ENCODE measurements around the gene PLCB1.

The PLCB1 gene

DNA sequence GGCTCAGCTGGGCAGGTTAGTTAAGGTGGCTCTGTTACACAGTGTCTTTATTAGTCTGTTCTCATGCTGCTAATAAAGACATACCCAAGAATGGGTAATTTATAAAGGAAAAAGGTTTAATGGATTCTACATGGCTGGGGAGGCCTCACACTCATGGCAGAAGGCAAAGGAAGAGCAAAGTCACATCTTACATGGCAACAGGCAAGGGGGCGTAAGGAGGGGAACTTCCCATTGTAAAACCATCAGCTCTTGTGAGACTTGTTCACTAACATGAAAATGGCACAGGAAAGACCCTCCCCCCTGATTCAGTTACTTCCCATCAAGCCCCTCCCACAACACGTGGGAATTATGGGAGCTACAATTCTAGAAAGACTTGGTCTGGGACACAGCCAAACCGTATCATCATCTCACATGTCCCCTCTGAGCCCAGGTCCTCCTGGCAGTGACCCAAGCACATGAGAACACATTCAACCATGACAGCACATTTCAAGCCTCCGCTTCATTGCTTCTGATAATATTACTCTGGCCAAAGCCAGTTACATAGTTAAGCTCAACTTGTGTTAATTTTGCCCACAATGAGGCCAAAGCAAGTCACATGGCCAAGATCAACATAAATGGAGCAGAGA lies 383.9 kb downstream of the PLCB1 start:
- no peak for DNase-seq

DNA sequence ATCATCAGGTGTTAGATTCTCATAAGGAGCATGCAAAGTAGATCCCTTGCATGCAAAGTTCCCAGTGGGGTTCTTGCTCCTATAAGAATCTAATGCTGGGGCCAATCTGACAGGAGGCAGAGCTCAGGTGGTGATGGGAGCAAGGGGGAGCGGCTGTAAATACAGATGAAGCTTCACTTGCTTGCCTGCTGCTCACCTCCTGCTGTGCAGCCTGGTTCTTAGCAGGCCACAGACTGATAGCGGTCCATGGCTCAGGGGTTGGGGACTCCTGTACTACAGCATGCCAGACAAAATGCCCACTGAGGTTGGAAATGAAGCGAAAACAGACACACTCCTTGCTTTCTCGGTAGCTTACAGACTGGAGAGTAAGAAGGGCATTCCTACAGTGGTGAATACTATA lies 386.8 kb downstream of the PLCB1 start:
- DNase-seq, result no peak

DNA sequence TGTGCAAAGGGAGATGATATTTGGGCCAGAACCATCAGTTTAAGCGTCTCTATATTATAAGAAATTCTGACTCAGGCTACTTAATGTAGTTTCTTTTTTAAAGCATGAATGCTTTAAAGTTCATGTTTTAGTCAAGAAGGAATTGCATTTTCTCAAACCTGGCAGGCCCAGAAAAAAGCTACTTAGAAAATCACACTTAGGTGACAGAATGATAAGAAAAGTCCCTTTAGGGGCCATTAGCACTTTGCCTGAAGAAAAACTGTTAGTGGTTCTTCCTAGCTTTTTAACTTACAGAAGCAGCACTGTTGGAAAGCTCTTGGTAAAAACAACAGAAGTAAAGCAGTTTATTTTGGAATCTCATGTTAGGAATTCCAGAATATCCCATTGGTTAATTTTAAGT lies 387.8 kb downstream of the PLCB1 start:
- DNase-seq, result no peak

GRCh38 chr20:8522168-8522567 lies 390.1 kb downstream of the PLCB1 start:
- DNase-seq, result no peak

- no peak for DNase-seq
These were observed 391.6 kb downstream of the PLCB1 start for GRCh38 chr20:8523684-8524083.

DNA sequence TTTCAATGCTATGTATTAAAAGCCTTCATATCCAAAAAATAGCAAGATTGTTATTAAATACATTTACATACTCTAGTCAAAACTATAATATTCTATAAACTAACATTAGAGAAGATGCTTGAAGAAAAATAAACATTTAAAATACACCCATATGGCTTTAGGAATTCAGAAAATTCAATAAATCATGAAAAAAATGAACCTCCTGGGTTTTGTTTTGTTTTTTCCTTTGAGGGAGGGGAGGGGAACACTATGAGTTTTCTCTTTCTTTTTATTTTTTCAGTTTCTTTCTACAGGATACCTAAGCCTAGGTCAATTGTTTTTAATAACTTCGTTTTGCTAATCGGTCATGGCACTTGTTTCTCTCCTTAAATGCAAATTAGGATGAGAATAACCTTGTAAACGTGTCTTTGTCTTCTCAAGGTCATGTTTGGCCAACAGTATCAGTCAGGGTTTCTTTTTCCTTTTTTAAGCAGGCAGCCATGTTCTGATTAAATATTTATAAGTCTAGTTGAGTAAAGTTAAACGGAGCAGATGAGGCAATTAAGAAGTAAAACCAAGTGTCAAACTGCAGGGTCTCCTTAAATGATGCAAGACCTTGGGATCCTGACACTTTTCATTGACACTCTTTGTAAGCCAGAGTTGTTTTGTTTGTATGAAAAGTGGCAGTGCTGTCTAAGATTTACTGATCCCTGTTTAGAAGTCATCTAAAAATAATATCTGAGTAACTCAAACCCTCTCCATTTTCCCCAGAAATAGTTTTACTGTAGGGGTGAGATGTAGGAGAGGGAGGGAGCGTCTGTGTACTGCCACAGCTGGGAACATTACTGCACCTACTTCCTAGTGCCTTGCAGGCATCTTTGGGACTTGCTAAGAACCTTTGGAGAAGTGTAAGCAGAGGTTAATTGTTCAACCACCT lies 392.3 kb downstream of the PLCB1 start:
- no peak for DNase-seq

GRCh38 chr20:8525017-8525343 lies 392.9 kb downstream of the PLCB1 start:
- no peak for DNase-seq

DNA sequence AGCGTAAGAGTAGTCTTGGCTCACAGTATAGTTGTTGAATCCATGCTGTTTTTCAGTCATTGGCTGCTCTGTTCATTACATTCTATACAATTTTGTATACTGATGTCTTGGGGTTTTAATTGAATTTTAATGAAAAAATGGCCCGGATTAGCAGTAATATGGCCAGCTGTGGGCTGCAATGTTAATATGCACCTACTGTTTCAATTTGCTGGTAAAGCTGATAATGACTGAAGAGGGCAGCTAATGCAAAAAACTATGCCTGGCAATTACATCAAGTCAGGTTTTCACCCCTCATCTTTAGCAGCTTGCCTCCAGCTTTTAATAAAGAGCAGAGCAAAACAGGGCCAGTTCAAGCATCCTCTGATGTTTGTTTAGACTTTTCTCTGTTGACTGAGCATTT lies 394.5 kb downstream of the PLCB1 start:
- no peak for DNase-seq

DNA sequence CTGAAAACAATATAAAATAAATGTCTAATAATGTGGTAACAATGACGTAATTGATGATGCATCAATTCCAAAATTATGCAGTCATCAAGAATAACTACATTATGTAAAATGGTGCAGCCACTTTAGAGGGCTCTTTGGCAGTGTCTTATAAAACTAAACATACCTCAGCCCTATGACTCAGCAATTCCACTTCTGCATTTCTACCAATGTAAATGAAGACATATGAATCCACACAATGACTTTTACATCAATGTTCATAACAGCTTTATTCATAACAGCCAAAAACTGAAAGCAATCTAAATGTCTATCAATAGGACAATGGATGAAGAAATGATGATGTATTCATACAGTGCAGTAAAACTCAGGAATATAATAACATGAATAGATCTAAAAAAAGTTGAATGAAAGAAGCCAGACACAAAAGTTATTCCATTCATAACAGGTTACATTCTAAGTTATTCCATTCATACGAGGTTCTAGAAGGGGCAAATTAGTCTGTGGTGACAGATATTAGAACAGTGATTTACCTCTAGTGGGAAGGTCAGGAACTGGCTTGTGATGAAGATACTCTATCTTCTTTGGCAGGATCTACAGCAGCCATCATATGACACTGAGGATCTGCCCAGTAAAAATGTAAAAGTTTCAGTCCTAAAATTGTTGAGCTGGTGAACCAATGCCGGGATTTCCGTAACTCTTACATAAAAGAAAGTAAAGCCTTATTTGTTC lies 396.1 kb downstream of the PLCB1 start:
- no peak for DNase-seq

- DNase-seq, result no peak
These were observed 398.0 kb downstream of the PLCB1 start for GRCh38 chr20:8530022-8530421.

DNA sequence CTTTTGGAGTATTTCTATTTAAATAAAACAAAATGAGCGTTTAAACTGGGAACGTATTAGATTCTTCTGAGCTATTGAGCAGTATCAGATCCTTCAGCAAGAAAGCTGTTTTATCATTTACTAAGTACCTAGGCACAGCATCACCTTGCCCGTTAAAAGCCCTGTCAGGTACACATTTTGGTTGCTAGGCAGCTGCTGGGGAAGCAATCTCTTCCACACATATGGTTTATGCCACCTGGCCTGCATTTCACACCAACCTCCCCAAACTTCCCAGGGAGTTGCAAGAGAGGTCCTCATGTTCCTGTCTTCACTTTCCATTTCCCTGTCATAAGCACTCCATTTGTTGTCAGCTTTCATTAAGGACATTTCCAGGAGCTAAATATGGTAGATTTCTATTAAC lies 400.1 kb downstream of the PLCB1 start:
- no peak for DNase-seq

DNA sequence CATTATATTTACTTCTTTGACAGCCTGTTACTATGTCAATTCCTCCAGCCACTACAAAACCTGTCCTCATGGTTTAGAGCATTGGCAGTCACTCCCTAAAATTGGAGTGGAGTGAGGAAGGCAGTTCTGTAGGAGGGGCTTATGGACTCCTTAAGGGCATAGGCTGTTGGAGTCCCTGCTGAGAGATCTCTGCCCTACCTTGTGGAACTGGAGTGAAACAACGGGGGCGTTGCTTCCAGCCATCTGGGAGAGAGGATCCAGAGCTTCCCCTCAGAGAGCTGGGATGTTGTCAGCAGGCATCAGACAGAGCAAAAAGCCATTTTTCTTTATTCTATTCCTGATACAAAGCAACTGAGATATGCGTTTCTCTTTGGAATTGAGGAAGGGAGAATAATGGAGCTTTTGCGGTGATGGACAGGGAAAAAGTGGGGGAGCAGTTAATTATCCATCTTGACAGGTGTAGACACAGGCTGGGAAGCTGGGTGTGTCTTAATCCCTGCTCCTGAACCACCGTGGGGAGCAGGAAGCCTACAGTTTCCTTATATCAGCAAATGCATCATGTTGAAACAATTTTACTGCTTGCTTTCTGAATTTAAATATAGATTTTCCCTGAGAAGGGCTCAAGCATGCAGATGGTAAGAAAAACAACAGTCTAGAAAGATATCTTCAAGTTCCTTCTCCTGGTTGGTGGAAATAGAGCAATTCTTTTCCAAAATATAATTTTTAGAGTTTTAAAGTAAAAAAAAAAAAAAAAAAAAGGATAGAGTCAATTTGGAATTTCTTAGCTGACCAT lies 402.5 kb downstream of the PLCB1 start:
- DNase-seq, result no peak

- DNase-seq, result no peak
These were observed 403.6 kb downstream of the PLCB1 start for GRCh38 chr20:8535403-8536261.

- no peak for DNase-seq
These were observed 404.2 kb downstream of the PLCB1 start for GRCh38 chr20:8536262-8536618.

DNA sequence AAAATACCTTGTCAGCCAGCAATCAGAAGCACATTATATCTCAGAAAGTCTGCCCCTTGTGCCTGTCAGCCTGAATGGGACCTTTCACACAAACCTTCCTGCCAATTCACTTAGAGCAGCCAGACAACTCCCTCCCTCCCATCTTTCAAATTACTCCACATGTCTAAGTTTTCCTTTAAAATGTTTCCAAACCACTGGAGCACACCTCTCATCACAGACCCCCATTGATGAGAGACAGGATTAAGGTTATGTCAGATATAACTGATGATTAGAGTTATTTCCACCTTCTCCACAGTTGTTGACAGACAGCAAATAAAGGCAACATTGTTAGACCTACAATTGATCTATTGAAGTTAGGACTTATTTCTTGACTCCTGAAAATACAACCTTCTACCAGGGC lies 408.4 kb downstream of the PLCB1 start:
- DNase-seq, result no peak

DNA sequence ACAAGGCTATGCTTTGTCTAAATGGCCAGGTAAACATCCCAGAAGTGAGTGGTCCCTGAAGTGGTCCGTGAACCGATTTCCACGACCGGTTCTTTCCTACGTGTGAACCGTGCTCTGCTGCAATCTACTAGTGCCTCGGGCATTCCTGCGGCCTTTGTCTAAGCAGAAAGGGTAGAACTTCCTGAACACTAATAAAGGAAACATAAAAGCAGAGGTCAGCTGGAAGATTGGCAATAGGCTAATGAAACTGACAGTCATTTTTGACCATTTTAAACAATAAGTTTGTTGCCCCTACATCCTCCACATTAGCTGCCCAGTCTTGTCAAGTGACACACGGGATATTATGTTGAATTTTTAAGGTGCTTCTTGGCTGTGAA lies 410.0 kb downstream of the PLCB1 start:
- no peak for DNase-seq

DNA sequence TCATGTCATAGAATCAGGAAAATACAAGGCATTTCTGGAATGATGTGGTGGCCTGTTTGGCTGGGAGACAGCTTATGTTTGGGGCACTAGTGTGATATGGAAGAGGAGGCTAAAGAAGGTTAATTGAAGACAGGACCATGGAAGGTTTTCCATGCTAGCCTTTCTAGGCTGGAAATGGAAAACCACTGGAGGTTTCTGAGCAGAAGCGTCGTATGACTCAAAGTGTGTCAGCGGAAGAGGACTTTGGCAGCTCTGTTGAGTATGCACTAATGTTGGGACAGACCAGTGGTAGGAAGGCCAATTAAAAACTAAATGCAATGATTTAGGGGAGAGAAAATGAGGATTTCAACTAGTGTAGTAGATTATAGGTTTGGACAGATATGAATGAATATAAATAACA lies 413.1 kb downstream of the PLCB1 start:
- no peak for DNase-seq

DNA sequence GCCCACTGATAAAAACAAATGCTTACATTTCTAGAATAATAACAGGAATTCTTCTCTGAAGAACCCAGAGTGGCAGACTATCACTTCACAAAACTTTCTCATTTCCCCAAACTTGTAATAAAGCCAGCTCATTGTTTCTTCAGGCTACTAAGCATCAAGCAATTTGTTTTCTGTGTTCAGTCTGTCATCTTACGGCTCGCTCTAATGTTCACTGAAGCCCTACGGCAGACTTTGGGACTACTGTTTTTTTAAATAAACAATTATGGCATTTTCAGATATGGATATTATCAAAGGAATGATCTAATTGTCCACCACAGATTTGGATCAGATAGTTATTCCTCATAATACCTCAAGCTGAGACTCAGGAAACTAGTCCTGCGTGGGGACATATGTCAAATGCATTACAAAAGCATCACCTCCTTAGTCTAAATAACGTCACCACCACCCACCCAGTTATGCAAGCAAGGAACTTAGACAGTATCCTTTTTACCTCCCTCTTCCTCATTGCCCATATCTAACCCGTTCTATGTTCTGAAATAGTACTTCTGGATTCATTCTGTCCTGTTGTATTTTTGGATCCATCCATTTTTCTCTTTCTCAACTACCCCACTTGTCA lies 415.1 kb downstream of the PLCB1 start:
- no peak for DNase-seq

- DNase-seq, result no peak
These were observed 416.0 kb downstream of the PLCB1 start for GRCh38 chr20:8547968-8548588.

- no peak for DNase-seq
These were observed 417.1 kb downstream of the PLCB1 start for GRCh38 chr20:8549192-8549591.

- no peak for DNase-seq
These were observed 425.6 kb downstream of the PLCB1 start for GRCh38 chr20:8557711-8558110.
